VCaP (cell line): ENCODE data around the gene GFPT1.

Experiments
- H3K27ac ChIP-seq: fragments of 450-650 bp; 2 replicates; pipeline ENCODE4 v1.5.1; 2017
- TF ChIP-seq, protein P1 (sequence below): fragments of 450-650 bp; conservative IDR thresholded peaks from 2 replicates; pipeline ENCODE4 v1.5.1; 2017; ENCODE audit warnings: mild to moderate bottlenecking, moderate library complexity

Gene GFPT1

DNA sequence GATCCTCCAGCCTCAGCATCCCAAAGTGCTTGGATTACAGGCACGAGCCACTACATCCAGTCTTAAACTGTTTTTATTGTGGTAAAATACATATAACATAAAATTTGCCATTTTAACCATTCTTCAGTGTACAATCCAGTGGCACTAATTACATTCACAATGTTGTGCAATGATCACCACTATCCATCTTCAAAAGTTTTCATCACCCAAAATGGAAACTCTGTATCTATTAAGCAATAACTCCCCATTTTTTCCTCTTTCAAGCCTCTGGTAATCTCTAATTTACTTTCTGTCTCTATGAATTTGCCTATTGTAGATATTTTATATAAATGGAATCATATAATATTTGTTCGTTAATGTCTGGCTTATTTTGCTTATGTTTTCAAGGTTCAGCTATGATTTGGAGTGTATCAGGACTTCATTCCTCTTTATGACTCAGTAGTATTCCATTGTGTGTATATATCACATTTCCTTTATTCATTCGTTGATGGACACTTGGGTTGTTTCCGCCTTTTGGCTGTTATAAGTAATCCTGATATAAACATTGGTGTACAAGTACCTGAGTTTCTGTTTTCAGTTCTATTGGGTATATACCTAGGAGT lies 71.8 kb downstream of the GFPT1 start:
- H3K27ac ChIP-seq, result no peak overlapping the region

DNA sequence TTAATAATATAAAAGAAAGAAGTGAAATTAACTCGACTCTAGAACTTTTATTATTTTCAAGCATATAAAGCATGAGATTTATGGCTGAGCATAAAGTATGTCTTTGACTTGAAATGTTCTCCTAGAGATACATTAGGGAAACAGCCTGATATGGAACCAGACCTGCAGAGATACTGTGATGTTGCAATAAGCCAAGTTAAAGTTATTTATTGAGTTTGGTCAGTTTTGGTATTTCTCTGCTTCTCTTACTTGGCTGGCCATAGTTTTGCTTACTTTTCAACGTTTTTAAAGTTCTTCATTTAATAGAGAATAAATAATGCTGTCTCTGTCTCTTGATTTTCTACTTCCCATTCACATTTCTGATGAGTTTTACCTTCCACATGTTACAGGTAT lies 76.0 kb downstream of the GFPT1 start:
- peak overlapping the region; percentile 98 for H3K27ac ChIP-seq
- TF ChIP-seq, protein P1, sequence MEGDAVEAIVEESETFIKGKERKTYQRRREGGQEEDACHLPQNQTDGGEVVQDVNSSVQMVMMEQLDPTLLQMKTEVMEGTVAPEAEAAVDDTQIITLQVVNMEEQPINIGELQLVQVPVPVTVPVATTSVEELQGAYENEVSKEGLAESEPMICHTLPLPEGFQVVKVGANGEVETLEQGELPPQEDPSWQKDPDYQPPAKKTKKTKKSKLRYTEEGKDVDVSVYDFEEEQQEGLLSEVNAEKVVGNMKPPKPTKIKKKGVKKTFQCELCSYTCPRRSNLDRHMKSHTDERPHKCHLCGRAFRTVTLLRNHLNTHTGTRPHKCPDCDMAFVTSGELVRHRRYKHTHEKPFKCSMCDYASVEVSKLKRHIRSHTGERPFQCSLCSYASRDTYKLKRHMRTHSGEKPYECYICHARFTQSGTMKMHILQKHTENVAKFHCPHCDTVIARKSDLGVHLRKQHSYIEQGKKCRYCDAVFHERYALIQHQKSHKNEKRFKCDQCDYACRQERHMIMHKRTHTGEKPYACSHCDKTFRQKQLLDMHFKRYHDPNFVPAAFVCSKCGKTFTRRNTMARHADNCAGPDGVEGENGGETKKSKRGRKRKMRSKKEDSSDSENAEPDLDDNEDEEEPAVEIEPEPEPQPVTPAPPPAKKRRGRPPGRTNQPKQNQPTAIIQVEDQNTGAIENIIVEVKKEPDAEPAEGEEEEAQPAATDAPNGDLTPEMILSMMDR, result no peak

More for the DNA sequence above, 71.8 kb downstream of the GFPT1 start:
- TF ChIP-seq, protein P1, result no peak

DNA sequence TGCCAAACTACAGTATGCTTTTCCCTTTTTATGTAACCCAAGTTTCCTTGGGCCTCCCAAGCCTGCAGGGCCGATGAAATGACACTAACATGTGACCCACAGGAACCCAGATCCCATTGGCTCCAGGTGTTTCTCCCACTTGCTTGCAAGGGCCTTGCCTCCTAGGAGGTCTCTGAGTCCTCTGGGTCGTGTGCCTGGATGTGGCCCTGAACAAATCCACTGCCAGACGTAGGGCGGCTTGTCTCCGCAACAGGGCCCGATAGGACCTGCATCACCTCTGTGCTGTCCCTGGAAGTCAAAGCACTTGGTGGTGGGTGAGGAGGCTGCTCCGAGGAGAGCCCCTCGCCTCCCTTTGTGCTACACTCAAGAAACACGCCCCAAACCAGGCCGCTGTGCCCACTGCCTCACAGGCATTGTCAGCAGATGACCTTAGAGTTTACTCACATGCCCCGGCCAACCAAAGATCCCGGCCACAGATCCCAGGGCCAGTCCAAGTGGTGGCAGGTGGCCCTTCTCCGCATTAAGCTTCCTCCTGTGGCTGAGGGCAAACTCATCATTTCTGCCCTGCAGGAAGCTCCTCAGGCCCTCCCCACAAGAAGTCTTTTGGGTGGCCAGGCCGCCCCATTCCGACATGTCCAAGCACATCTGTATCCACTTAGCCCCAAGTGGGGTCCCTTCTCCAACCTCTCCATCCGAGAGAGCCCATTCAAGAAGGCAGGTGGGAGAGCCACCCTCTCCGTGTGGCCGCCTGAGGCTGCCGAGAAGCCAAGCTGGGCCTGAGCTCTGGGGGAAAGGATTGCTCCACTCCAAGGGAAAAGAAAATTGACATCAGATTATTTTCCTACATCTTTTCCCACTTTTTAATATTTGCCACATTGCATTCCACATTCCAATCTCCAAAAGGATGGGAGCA lies 76.7 kb downstream of the GFPT1 start:
- TF ChIP-seq, protein P1, result no peak
- peak overlapping the region; percentile 98 for H3K27ac ChIP-seq

DNA sequence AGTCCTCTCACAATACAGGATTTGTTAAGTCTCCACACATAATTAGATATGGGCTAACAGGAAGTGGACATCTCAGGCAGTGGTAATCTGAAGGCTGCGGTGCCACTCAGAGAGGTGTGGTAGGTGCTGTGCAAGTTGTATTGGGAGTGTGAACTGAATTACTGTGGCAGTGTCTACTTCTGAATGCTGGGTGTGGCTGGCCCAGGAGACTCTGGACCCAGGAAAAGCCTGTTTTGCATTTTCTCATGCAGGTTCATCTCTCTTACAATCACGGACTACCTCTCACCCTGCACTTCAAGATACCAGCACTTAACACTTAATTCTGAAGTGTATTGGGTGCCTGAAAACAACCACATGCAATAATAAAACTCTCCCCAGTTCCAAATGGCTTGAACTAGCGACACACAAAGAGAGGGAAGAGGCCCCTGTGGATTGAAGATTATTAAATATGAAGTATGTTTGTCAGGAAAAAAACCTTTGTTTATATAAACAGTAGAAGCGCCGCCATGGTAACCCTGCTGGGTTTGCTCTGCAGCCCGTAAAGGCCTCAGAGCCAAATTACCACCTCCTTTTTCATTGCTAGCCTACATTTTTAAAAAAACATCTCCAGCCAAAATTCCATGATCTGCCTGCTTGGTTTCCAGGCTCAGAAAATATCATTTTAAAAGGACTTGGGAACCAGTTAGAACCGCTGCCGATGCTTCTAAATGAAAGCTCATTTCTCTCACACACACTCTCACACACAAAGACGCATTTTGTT lies 77.5 kb downstream of the GFPT1 start:
- TF ChIP-seq, protein P1, result no peak
- peak overlapping the region; percentile 98 for H3K27ac ChIP-seq

DNA sequence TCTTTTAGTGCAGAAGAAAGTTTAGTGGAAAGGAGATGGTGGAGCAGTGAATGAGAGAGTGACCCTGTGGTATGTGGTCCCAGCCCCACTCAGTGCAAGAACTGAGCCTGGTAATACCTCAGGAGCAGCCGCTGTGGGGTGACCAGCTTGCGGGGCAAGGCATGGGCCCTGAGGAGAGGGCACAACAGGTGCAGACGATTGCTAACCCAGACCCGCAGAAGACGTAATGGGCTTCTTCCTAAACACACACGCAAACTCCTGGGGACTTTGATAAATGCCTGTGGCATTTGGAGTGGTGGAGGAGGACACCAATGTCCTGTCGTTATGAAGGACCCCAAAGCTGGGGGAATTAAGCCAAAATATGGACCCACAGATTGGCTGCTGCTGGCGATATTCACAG lies 78.7 kb downstream of the GFPT1 start:
- H3K27ac ChIP-seq, result peak overlapping the region; percentile 98
- TF ChIP-seq, protein P1, result no peak

DNA sequence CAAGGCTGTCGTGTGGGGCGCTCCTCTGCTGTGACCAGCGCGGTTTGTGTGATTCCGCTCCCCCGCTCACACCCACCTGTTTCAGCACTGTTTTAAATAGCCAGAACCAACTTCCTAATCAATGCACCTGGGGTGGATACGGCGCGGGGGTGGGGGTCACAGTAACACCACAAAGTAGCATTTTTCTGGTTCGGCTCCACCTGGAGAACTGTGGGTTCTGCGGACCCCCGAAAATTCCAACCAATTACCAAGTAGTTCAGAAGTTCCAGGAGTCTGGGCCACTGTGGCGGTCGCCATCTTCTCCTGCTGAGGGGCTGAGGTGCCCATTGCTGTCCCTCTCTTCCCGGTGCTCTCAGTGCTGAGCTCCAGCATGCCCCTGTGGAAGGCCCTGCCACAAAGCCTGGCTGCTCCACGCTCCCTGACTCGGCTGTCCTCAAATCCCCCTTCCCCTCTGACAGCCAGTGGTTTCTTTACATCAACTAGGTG lies 79.4 kb downstream of the GFPT1 start:
- TF ChIP-seq, protein P1, result no peak; the same call in 1 of the 2 replicates
- peak overlapping the region; percentile 98 for H3K27ac ChIP-seq
